ENCODE measurements around the gene CERT1. TPM values are rescaled to one million over a fixed set of nuclear protein-coding genes. Genes with fewer than 3 reads are reported as not detected.

CERT1 gene
- total RNA-seq, 6 experiments from 2014 or later: 19.4 to 28.3 (median 22.4) TPM

DNA sequence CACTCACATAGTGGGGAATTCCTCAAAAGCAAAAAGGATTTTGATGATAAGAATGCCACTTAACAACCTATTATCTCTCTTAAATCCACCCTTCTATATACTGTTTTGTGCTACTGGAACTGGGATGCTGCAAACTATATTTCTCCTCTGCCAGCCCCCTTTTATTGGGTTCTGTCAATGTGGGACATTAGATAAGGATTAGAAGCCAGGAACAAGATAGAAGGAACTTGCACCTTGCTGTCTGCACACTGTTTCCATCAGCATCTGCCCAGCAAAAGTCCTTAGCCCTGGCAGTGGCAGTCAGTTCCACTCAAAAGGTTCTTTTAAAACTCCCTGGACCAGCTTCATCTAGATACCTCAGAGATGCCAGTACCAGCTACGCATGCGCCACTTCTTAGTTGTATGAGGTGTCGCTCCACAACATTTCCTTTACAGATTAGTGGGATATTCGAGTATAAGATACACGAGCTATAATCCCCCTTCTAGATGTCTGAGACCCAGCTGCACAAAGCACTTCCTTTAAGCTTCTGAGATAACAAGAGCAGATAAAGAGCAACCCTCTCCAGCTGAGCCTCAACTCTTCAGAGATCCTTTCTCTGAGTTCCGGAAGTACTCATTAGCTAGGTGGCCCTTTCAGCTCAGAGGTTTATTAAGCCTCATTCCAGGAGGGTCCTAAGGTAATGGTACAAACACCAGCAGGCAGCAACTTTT, 45.3 kb downstream of the CERT1 start:
- peaks cover 23% of the 10 kb centered on the region for H3K9me3 Mint-ChIP-seq
- peaks cover 32% of the 10 kb centered on the region for H3K36me3 Mint-ChIP-seq (ENCODE audit: low read depth)
- H3K27me3 Mint-ChIP-seq (ENCODE audit: insufficient read depth): no peaks in the 10 kb centered on the region
- no peak overlapping the region for H3K4me3 Mint-ChIP-seq
- no peak for DNase-seq
- H3K27ac Mint-ChIP-seq: no peak overlapping the region
- TF ChIP-seq, protein P1, sequence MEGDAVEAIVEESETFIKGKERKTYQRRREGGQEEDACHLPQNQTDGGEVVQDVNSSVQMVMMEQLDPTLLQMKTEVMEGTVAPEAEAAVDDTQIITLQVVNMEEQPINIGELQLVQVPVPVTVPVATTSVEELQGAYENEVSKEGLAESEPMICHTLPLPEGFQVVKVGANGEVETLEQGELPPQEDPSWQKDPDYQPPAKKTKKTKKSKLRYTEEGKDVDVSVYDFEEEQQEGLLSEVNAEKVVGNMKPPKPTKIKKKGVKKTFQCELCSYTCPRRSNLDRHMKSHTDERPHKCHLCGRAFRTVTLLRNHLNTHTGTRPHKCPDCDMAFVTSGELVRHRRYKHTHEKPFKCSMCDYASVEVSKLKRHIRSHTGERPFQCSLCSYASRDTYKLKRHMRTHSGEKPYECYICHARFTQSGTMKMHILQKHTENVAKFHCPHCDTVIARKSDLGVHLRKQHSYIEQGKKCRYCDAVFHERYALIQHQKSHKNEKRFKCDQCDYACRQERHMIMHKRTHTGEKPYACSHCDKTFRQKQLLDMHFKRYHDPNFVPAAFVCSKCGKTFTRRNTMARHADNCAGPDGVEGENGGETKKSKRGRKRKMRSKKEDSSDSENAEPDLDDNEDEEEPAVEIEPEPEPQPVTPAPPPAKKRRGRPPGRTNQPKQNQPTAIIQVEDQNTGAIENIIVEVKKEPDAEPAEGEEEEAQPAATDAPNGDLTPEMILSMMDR (IDR thresholded peaks at IDR 0.05): no peak
- H3K4me1 Mint-ChIP-seq (ENCODE audit: low read depth): peaks cover 13% of the 10 kb centered on the region

GRCh38 chr5:75465480-75465879, 45.9 kb downstream of the CERT1 start:
- H3K36me3 Mint-ChIP-seq (ENCODE audit: low read depth): peaks cover 27% of the 10 kb centered on the region
- no peaks in the 10 kb centered on the region for H3K27me3 Mint-ChIP-seq (ENCODE audit: insufficient read depth)
- no peak for DNase-seq
- TF ChIP-seq, protein P1 (IDR thresholded peaks at IDR 0.05): no peak
- H3K4me3 Mint-ChIP-seq: no peak overlapping the region
- peaks cover 23% of the 10 kb centered on the region for H3K9me3 Mint-ChIP-seq
- H3K4me1 Mint-ChIP-seq (ENCODE audit: low read depth): peaks cover 20% of the 10 kb centered on the region
- H3K27ac Mint-ChIP-seq: no peak overlapping the region

DNA sequence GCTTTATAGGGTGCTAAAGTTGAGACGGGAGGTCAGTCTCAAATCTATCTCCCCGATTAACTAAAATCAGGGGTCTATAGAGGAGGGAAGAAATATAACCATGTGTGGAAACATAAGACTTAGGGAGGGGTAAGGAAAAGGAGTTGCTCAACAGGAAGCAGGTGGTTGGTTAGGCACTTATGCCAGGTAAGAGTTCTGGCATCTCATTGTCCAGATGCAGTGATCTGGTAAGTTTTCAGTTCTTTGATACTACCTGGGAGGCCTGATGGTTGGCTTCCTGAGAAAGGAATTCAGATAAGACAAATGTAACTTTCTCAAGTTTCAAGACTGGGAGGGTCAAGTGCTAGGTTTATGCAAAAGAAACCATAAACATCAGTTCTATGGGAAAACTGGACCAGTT, 47.7 kb downstream of the CERT1 start:
- peaks cover 9% of the 10 kb centered on the region for H3K9me3 Mint-ChIP-seq
- no peak for DNase-seq
- H3K36me3 Mint-ChIP-seq (ENCODE audit: low read depth): peaks cover 18% of the 10 kb centered on the region
- no peak overlapping the region for H3K27ac Mint-ChIP-seq
- TF ChIP-seq, protein P1 (IDR thresholded peaks at IDR 0.05): no peak
- H3K4me1 Mint-ChIP-seq (ENCODE audit: low read depth): peaks cover 21% of the 10 kb centered on the region
- no peaks in the 10 kb centered on the region for H3K27me3 Mint-ChIP-seq (ENCODE audit: insufficient read depth)
- H3K4me3 Mint-ChIP-seq: no peak overlapping the region

GRCh38 chr5:75461679-75462078, 49.8 kb downstream of the CERT1 start:
- peak; percentile 13 for DNase-seq
- Mint-ChIP-seq H3K36me3 (ENCODE audit: low read depth) (peaks cover 15% of the 10 kb centered on the region), H3K9me3 (no peaks in the 10 kb centered on the region), H3K4me3 (no peak overlapping the region), H3K27ac (no peak overlapping the region), H3K4me1 (ENCODE audit: low read depth) (peaks cover 21% of the 10 kb centered on the region), H3K27me3 (ENCODE audit: insufficient read depth) (no peaks in the 10 kb centered on the region)
- TF ChIP-seq, protein P1 (IDR thresholded peaks at IDR 0.05): no peak

- DNase-seq: no peak
- Mint-ChIP-seq H3K4me3 (no peak overlapping the region), H3K27me3 (ENCODE audit: insufficient read depth) (no peaks in the 10 kb centered on the region), H3K36me3 (ENCODE audit: low read depth) (peaks cover 15% of the 10 kb centered on the region), H3K4me1 (ENCODE audit: low read depth) (peaks cover 21% of the 10 kb centered on the region), H3K9me3 (no peaks in the 10 kb centered on the region), H3K27ac (no peak overlapping the region)
- TF ChIP-seq, protein P1 (IDR thresholded peaks at IDR 0.05): no peak
These were observed 50.4 kb downstream of the CERT1 start for GRCh38 chr5:75460942-75461610.

All from HFFc6 (cell line).